Stimulated activated CD8-positive, alpha-beta memory T cell treated with anti-CD3 and anti-CD28 coated beads, Interleukin-7, amount 100 ng/mL, for 1 hour (primary cell): ENCODE results near the gene RPL7L1.

Experiments
- DNase-seq, 2 donors: peaks; one replicate each; pipeline ENCODE4 v3.0.0-alpha.2; 2020; ENCODE audit warnings: low read depth in 2 of 2

Gene RPL7L1

DNA sequence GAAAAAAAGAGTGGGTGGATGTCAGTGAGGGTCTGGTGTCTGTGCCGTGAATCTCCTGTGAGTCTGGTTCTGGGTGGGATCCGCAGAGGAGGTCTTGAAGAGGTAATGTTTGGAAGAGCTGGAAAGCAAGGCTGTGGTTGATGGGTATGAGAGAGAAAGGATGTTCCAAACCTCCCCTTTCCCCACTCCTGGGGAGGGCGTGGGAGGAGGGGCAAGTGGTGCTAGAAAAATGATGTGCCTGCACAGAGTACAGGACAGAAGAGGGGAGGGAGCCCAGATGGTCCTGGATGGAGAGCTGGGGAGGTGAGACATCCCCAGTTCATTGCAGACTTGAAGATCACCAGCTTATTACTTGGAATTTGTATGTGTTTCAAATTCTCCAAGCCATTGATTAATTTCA is 53.0 kb downstream of the RPL7L1 start:
- DNase-seq, result no peak

DNA sequence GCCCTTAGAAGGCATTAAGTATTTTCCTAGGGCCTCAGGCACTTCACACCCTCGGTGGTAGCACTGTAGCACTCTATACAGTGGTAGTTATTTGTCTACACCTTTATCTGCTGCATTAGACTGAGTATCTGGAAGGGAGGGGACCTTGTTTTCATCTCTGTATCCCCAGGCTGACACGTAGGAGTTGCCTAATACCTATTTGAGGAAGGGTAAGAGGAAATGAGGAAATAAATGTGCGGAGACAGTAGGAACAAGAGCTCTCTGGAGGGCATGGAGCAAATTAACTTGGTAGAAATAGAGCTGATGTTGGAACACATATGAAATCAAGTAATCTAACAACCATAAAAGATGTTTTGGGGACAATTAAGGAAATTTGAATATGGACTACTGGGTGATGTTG is 53.8 kb downstream of the RPL7L1 start:
- DNase-seq, result no peak

DNA sequence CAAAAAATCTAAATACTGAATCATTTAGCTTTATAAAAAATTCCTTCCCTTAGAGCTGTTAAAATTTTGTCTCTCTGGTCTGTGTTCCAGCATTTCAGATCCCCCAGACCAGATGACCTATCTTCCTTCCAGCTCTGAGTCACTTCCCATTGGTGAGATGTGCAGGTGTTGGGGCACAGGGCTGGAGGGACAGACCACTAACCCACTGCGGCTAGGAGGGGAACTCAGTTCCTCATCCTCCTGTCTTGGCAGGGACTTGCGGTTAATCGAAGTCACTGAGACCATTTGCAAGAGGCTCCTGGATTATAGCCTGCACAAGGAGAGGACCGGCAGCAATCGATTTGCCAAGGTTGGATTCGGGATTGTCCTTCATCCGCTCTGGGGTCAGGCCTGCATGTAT is 55.9 kb downstream of the RPL7L1 start:
- no peak for DNase-seq

DNA sequence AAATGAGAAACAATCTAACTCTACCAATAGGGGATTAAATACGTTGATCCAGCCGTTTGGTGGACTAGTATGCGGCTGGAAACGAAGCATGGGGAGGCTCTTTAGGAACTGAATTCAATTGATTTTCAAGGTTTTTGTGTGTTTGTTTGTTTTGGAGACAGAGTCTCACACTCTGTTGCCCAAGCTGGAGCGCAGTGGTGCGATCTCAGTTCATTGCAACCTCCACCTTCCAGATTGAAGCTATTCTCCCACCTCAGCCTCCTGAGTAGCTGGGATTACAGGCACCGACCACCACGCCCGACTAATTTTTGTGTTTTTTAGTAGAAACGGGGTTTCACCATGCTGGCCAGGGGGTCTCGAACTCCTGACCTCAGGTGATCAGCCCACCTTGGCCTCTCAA is 57.0 kb downstream of the RPL7L1 start:
- DNase-seq, result no peak

DNA sequence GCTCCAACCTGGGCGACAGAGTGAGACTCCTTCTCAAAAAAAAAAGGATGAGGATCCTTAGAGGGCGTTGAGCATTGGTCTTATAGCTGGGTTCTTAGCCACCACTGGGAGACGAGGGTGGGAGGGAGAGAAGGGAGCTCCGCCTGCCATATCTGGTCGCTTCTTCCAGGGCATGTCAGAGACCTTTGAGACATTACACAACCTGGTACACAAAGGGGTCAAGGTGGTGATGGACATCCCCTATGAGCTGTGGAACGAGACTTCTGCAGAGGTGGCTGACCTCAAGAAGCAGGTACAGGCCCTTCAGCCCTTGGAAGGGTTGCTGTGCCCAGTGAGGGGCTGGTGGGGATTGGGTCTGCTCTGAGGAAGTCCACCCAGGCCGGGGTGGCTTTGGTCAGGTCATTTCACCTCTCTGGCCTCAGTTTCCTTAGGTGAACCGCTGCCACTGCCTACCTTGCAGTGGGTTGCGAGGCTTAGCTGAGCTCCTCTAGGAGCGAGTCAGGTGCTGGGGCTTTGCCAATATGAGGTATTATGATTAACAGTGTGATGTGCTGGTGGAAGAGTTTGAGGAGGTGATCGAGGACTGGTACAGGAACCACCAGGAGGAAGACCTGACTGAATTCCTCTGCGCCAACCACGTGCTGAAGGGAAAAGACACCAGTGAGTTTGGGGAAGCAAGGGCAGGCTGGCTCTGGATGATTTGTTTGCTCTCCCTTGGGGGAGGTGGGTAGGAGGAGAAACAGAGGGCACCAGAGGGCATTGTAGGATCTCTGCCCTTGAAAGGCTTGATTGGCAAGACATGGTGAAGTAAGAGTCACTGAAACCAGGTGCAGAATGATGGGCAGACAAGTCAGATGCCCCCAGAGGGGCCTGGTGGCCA is 58.4 kb downstream of the RPL7L1 start:
- DNase-seq, result no peak

DNA sequence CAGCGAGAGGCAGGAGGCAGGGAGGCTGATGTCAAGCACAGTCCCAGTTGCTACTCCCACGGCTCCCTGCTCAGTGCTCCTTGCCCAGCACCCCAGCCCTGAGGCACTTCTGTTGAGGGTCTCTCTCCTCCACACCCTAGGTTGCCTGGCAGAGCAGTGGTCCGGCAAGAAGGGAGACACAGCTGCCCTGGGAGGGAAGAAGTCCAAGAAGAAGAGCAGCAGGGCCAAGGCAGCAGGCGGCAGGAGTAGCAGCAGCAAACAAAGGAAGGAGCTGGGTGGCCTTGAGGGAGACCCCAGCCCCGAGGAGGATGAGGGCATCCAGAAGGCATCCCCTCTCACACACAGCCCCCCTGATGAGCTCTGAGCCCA is 59.0 kb downstream of the RPL7L1 start:
- DNase-seq, result no peak

DNA sequence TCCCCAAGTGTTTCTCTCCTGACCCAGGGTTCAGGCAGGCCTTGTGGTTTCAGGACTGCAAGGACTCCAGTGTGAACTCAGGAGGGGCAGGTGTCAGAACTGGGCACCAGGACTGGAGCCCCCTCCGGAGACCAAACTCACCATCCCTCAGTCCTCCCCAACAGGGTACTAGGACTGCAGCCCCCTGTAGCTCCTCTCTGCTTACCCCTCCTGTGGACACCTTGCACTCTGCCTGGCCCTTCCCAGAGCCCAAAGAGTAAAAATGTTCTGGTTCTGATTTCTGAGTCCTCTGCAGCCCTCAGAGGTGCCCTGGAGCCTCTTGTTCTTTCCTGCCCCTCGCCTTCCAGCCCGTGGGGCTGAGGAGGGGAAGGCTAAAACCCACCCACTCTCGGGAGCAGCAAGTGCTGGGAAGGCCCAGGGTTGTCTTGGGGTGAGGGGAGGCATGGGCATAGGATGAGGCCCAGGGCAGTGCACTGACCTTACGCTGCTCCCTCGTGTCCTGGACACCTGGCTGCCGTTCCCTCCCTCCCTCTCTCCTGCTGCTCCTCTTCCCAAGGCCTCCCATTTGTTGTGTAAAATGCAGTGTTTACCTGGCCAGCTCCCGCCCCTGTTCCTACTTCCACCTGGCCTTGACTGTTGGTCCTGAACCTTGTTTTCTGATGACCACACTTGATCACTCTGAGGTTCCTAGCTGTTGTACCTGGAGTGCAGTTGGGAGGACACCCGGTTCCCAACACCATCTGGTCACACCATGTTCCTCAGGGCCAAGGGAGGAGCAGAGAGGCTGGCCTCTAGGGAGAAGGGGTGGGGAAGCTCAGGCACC is 59.8 kb downstream of the RPL7L1 start:
- DNase-seq, result no peak
